Embryonic facial prominence (tissue), 1 donor: ENCODE results near the gene SRGAP1.
A peak's percentile ranks its signal among the peaks of the same experiment; 100 is the strongest.
"Not testable (repeated sequence)": the region's sequence is repeated elsewhere in the genome, so short reads cannot be mapped to it uniquely, and the experiment has no call there.

Source experiments
- DNase-seq: peaks from one replicate; pipeline ENCODE4 v3.0.0-alpha.2; 2016; ENCODE audit errors: extremely low spot score

SRGAP1 gene

GRCh38 chr12:64053117-64053516 lies 208.6 kb downstream of the SRGAP1 start:
- no peak for DNase-seq

GRCh38 chr12:64054079-64054520 lies 209.6 kb downstream of the SRGAP1 start:
- DNase-seq = no peak

- no peak for DNase-seq
Measured at GRCh38 chr12:64056741-64057140, 212.2 kb downstream of the SRGAP1 start.

GRCh38 chr12:64057706-64058105 lies 213.2 kb downstream of the SRGAP1 start:
- no peak for DNase-seq

GRCh38 chr12:64058541-64059265 lies 214.2 kb downstream of the SRGAP1 start:
- no peak for DNase-seq

GRCh38 chr12:64059685-64060084 lies 215.2 kb downstream of the SRGAP1 start:
- no peak for DNase-seq

GRCh38 chr12:64061868-64062375 lies 217.4 kb downstream of the SRGAP1 start:
- DNase-seq = no peak

GRCh38 chr12:64063121-64063520 lies 218.6 kb downstream of the SRGAP1 start:
- no peak for DNase-seq

GRCh38 chr12:64064240-64064639 lies 219.7 kb downstream of the SRGAP1 start:
- DNase-seq = no peak

GRCh38 chr12:64064706-64065105 lies 220.2 kb downstream of the SRGAP1 start:
- no peak for DNase-seq

GRCh38 chr12:64065881-64066451 lies 221.5 kb downstream of the SRGAP1 start:
- DNase-seq = no peak

- no peak for DNase-seq
Measured at GRCh38 chr12:64066776-64067175, 222.3 kb downstream of the SRGAP1 start.

- DNase-seq = no peak
Measured at GRCh38 chr12:64070454-64070853, 226.0 kb downstream of the SRGAP1 start.

GRCh38 chr12:64072916-64073575 lies 228.5 kb downstream of the SRGAP1 start:
- no peak for DNase-seq

GRCh38 chr12:64076565-64076964 lies 232.1 kb downstream of the SRGAP1 start:
- DNase-seq = not testable (repeated sequence)

GRCh38 chr12:64077922-64078321 lies 233.4 kb downstream of the SRGAP1 start:
- no peak for DNase-seq

- DNase-seq = no peak
Measured at GRCh38 chr12:64080319-64081007, 236.0 kb downstream of the SRGAP1 start.

- no peak for DNase-seq
Measured at GRCh38 chr12:64081008-64081404, 236.5 kb downstream of the SRGAP1 start.

- no peak for DNase-seq
Measured at GRCh38 chr12:64082116-64082515, 237.6 kb downstream of the SRGAP1 start.

- no peak for DNase-seq
Measured at GRCh38 chr12:64082866-64083268, 238.4 kb downstream of the SRGAP1 start.

GRCh38 chr12:64083285-64084210 lies 239.0 kb downstream of the SRGAP1 start:
- DNase-seq = peak; percentile 82
